ENCODE results near the gene SLC39A12.

DNA sequence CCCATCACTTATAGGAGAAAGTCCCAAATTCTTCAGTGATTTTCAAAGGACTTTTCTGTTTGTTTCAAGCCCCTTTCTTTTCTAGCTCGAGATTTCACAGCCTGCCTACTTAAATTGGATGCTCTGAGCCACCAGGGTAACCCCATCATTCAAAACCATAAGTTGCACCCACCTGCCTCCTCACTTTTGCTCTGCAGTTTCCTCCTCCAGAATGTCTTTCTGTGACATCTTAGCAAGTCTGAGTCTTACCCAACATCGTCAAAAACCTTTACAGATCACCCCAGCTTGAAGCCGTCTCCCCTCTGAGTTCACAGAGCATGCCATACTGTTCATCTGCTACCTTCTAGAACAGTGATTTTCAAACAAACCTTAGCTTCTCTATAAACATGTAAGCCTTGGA is 124.2 kb downstream of the SLC39A12 start:
- TF ChIP-seq CTCF (IDR thresholded peaks at IDR 0.05; ENCODE audit: insufficient read depth, low read length, poor library complexity, severe bottlenecking) (no peak), EZH2phosphoT487 (conservative IDR thresholded peaks at IDR 0.05; ENCODE audit: low read length) (no peak)

Data from SU-DHL-6 (cell line).